Breast epithelium (tissue), 4 donors: ENCODE data around the gene MYCN. TPM values are rescaled to one million over a fixed set of nuclear protein-coding genes. Genes with fewer than 3 reads are reported as not detected.

Experiments
- DNase-seq, 2 donors: peaks; one replicate each; pipeline ENCODE4 v3.0.0-alpha.2; 2019; ENCODE audit warnings: low spot score in 2 of 2
- H3K27ac ChIP-seq, 2 donors: fragments of 200-600 bp; sonication (generic) in 1 of 2; one replicate each; pipeline ENCODE4 v1.5.1; 2016 to 2019; ENCODE audit warnings: mild to moderate bottlenecking in 1 of 2
- H3K27me3 ChIP-seq, 2 donors: fragments of 200-600 bp; sonication (generic) in 1 of 2; one replicate each; pipeline versions ENCODE4 v1.5.1 to v1.6.0; 2017 to 2019; ENCODE audit warnings: control low read depth in 1 of 2, mild to moderate bottlenecking in 1 of 2
- H3K36me3 ChIP-seq: fragments of 200-600 bp; one replicate; pipeline ENCODE4 v1.5.1; 2019
- H3K4me1 ChIP-seq, 2 donors: fragments of 200-600 bp; sonication (generic); one replicate each; pipeline ENCODE4 v1.5.1; 2016 to 2019; ENCODE audit warnings: control low read depth in 1 of 2
- H3K4me3 ChIP-seq, 3 donors: fragments of 200-600 bp; sonication (generic); 1 replicate in 2 of 3; 2 replicates in 1 of 3; pipeline ENCODE4 v1.5.1; 2016 to 2019; ENCODE audit warnings: mild to moderate bottlenecking in 3 of 3, moderate library complexity in 2 of 3
- H3K9me3 ChIP-seq, 2 donors: fragments of 200-600 bp; sonication (generic) in 1 of 2; one replicate each; pipeline ENCODE4 v1.5.1; 2016 to 2019; ENCODE audit warnings: control low read depth in 1 of 2
- CTCF ChIP-seq, 3 donors: fragments of 450-650 bp; IDR thresholded peaks; one replicate each; pipeline ENCODE4 v1.5.1; 2016 to 2017; ENCODE audit warnings: antibody characterized with exemption in 3 of 3, mild to moderate bottlenecking in 3 of 3, moderate library complexity in 3 of 3
- POLR2A ChIP-seq: fragments of 450-650 bp; IDR thresholded peaks from one replicate; pipeline ENCODE4 v1.6.1; 2016; ENCODE audit warnings: antibody characterized with exemption, mild to moderate bottlenecking, moderate library complexity
- POLR2AphosphoS5 ChIP-seq, 3 donors: sonication (generic); formaldehyde crosslinking; IDR thresholded peaks; one replicate each; pipeline ENCODE4 v1.6.1; 2017; ENCODE audit warnings: antibody characterized with exemption in 3 of 3
- intact Hi-C: fragments of 100-400 bp; cut with DNase I; formaldehyde crosslinking; loops from one replicate; pipeline ENCODE4 v1.15.1; 2023; ENCODE audit warnings: low total_unique reads
- total RNA-seq, 3 donors: library from RNA; depleted of rRNA; stranded (reverse); fragments of >200 nt; gene quantifications; one replicate each; pipeline ENCODE4 v1.1.0, GENCODE V29; 2016

MYCN gene
- total RNA-seq, 3 donors from 2014 or later: 0.32 to 0.98 (median 0.59) TPM

GRCh38 chr2:15989559-15989958 is 49.2 kb downstream of the MYCN start:
- Histone ChIP-seq H3K4me1 (no peaks in the 10 kb centered on the region), H3K36me3 (no peaks in the 10 kb centered on the region), H3K4me3 (no peak overlapping the region), H3K9me3 (no peaks in the 10 kb centered on the region), H3K27ac (no peak overlapping the region), H3K27me3 (no peaks in the 10 kb centered on the region)
- TF ChIP-seq POLR2A (no peak), CTCF (IDR thresholded peaks at IDR 0.05) (no peak), POLR2AphosphoS5 (IDR thresholded peaks at IDR 0.05) (no peak)
- no peak for DNase-seq
- intact Hi-C loops: no loop called here

GRCh38 chr2:15990151-15991101 is 50.1 kb downstream of the MYCN start:
- H3K9me3 ChIP-seq: no peaks in the 10 kb centered on the region
- no peaks in the 10 kb centered on the region for H3K27me3 ChIP-seq
- H3K36me3 ChIP-seq: no peaks in the 10 kb centered on the region
- no peaks in the 10 kb centered on the region for H3K4me1 ChIP-seq
- no peak for DNase-seq
- TF ChIP-seq POLR2A (no peak), CTCF (IDR thresholded peaks at IDR 0.05) (no peak), POLR2AphosphoS5 (IDR thresholded peaks at IDR 0.05) (no peak)
- no peak overlapping the region for H3K27ac ChIP-seq
- no peak overlapping the region for H3K4me3 ChIP-seq
- intact Hi-C loops: no loop called here

- H3K9me3 ChIP-seq: no peaks in the 10 kb centered on the region
- intact Hi-C loops: no loop called here
- H3K36me3 ChIP-seq: no peaks in the 10 kb centered on the region
- TF ChIP-seq CTCF (IDR thresholded peaks at IDR 0.05): no peak
- TF ChIP-seq POLR2A: no peak
- TF ChIP-seq POLR2AphosphoS5 (IDR thresholded peaks at IDR 0.05): no peak
- no peaks in the 10 kb centered on the region for H3K27me3 ChIP-seq
- H3K27ac ChIP-seq: no peak overlapping the region
- no peak overlapping the region for H3K4me3 ChIP-seq
- no peak for DNase-seq
- H3K4me1 ChIP-seq: no peaks in the 10 kb centered on the region
Measured at GRCh38 chr2:15991231-15991630, 50.9 kb downstream of the MYCN start.

GRCh38 chr2:15992457-15993231 is 52.3 kb downstream of the MYCN start:
- Histone ChIP-seq H3K27ac (no peak overlapping the region), H3K36me3 (no peaks in the 10 kb centered on the region), H3K4me3 (no peak overlapping the region), H3K27me3 (no peaks in the 10 kb centered on the region), H3K9me3 (no peaks in the 10 kb centered on the region), H3K4me1 (no peaks in the 10 kb centered on the region)
- TF ChIP-seq POLR2AphosphoS5 (IDR thresholded peaks at IDR 0.05): no peak
- TF ChIP-seq CTCF (IDR thresholded peaks at IDR 0.05): no peak
- TF ChIP-seq POLR2A: no peak
- intact Hi-C loops: loop anchor here (1.0 kb wide), 1 partner anchor 18 kb away; no protein-coding TSS in a partner anchor
- no peak for DNase-seq

GRCh38 chr2:15993232-15993610 is 52.9 kb downstream of the MYCN start:
- Histone ChIP-seq H3K27ac (no peak overlapping the region), H3K9me3 (no peaks in the 10 kb centered on the region), H3K36me3 (no peaks in the 10 kb centered on the region), H3K27me3 (no peaks in the 10 kb centered on the region), H3K4me3 (no peak overlapping the region), H3K4me1 (no peaks in the 10 kb centered on the region)
- intact Hi-C loops: no loop called here
- no peak for TF ChIP-seq CTCF (IDR thresholded peaks at IDR 0.05)
- no peak for TF ChIP-seq POLR2AphosphoS5 (IDR thresholded peaks at IDR 0.05)
- TF ChIP-seq POLR2A: no peak
- DNase-seq: no peak
